ENCODE results near the gene GPRC5B. TPM values are rescaled to one million over a fixed set of nuclear protein-coding genes. Genes with fewer than 3 reads are reported as not detected.

Gene GPRC5B
- total RNA-seq, result 10 to 100 TPM; 11.7 to 21.2 TPM
- 1 to 10 TPM; 6.8 to 7.3 TPM for polyA plus RNA-seq
- long read RNA-seq, donor 1, full-length matches to known transcripts, result 22 of 22 reads
- long read RNA-seq, donor 1, partial matches to known transcripts, result 0 of 22 reads
- long read RNA-seq, donor 1, other reads (novel, unspliced or antisense), result 0 of 22 reads
- long read RNA-seq, donor 2, full-length matches to known transcripts, result 7 of 7 reads
- long read RNA-seq, donor 2, partial matches to known transcripts, result 0 of 7 reads
- long read RNA-seq, donor 2, other reads (novel, unspliced or antisense), result 0 of 7 reads
- long read RNA-seq, donor 3, full-length matches to known transcripts, result 9 of 9 reads
- long read RNA-seq, donor 3, partial matches to known transcripts, result 0 of 9 reads
- long read RNA-seq, donor 3, other reads (novel, unspliced or antisense), result 0 of 9 reads
- long read RNA-seq, donor 4, full-length matches to known transcripts, result 5 of 5 reads
- long read RNA-seq, donor 4, partial matches to known transcripts, result 0 of 5 reads
- long read RNA-seq, donor 4, other reads (novel, unspliced or antisense), result 0 of 5 reads
- long read RNA-seq, donor 5, full-length matches to known transcripts, result 17 of 22 reads
- long read RNA-seq, donor 5, partial matches to known transcripts, result 5 of 22 reads
- long read RNA-seq, donor 5, other reads (novel, unspliced or antisense), result 0 of 22 reads

GRCh38 chr16:19884611-19885450, at the start of gene GPRC5B:
TSS of gene GPRC5B (minus strand) at chr16:19884848. CDS start at chr16:19872845, 12,003 bp downstream.
- peak; percentile 57 to 81 (median 67) for DNase-seq
- Histone ChIP-seq H3K27me3 (ENCODE audit: control insufficient read depth in 3 of 3, insufficient read depth in 3 of 3, low read length in 2 of 3) (peaks cover 0 to 5% (median 0%) of the 10 kb centered on the region in 3 donors), H3K36me3 (ENCODE audit: control insufficient read depth in 4 of 4, insufficient read depth in 4 of 4, low read length in 4 of 4) (no peaks in the 10 kb centered on the region), H3K9me3 (ENCODE audit: control insufficient read depth in 4 of 4, insufficient read depth in 3 of 4, low read length in 3 of 4) (no peaks in the 10 kb centered on the region), H3K9ac (ENCODE audit: insufficient read depth in 1 of 2, low read length in 2 of 2) (peak within 1 kb of the TSS in 1 of 2 donors; percentile 38), H3K4me1 (ENCODE audit: control insufficient read depth in 5 of 5, insufficient read depth in 5 of 5, low read length in 5 of 5) (peaks cover 0 to 27% (median 5%) of the 10 kb centered on the region in 5 donors), H3K4me3 (peak within 1 kb of the TSS; percentile 70), H3K27ac (ENCODE audit: low read depth in 1 of 2, low read length in 1 of 2) (peak within 1 kb of the TSS in 1 of 2 donors; percentile 90)
- WGBS, 2 donors, result 1 to 2% methylated on average over 66 to 85 of the region's 85 CpGs
- ATAC-seq (ENCODE audit: insufficient read depth, low FRiP score), result peak; percentile 38
- TF ChIP-seq CTCF (IDR thresholded peaks at IDR 0.05; ENCODE audit: control extremely low read depth, extremely low read depth), result no peak

- Histone ChIP-seq H3K27me3 (ENCODE audit: control insufficient read depth in 3 of 3, insufficient read depth in 3 of 3, low read length in 2 of 3) (no peaks in the 10 kb centered on the region), H3K9ac (ENCODE audit: insufficient read depth in 1 of 2, low read length in 2 of 2) (no peak overlapping the region), H3K4me3 (no peak overlapping the region), H3K36me3 (ENCODE audit: control insufficient read depth in 4 of 4, insufficient read depth in 4 of 4, low read length in 4 of 4) (no peaks in the 10 kb centered on the region), H3K27ac (ENCODE audit: low read depth in 1 of 2, low read length in 1 of 2) (no peak overlapping the region), H3K9me3 (ENCODE audit: control insufficient read depth in 4 of 4, insufficient read depth in 3 of 4, low read length in 3 of 4) (peaks cover 0 to 3% (median 0%) of the 10 kb centered on the region in 4 donors), H3K4me1 (ENCODE audit: control insufficient read depth in 5 of 5, insufficient read depth in 5 of 5, low read length in 5 of 5) (no peaks in the 10 kb centered on the region)
- DNase-seq, result no peak
- no peak for TF ChIP-seq CTCF (IDR thresholded peaks at IDR 0.05; ENCODE audit: control extremely low read depth, extremely low read depth)
- ATAC-seq (ENCODE audit: insufficient read depth, low FRiP score), result no peak
- 73 to 84% methylated on average over 6 of the region's 6 CpGs for WGBS, 2 donors
These were observed 49.1 kb upstream of the GPRC5B start for GRCh38 chr16:19933740-19934139.

- Histone ChIP-seq H3K36me3 (ENCODE audit: control insufficient read depth in 4 of 4, insufficient read depth in 4 of 4, low read length in 4 of 4) (no peaks in the 10 kb centered on the region), H3K9ac (ENCODE audit: insufficient read depth in 1 of 2, low read length in 2 of 2) (no peak overlapping the region), H3K4me3 (no peak overlapping the region), H3K9me3 (ENCODE audit: control insufficient read depth in 4 of 4, insufficient read depth in 3 of 4, low read length in 3 of 4) (peaks cover 0 to 3% (median 0%) of the 10 kb centered on the region in 4 donors), H3K27ac (ENCODE audit: low read depth in 1 of 2, low read length in 1 of 2) (no peak overlapping the region), H3K27me3 (ENCODE audit: control insufficient read depth in 3 of 3, insufficient read depth in 3 of 3, low read length in 2 of 3) (no peaks in the 10 kb centered on the region), H3K4me1 (ENCODE audit: control insufficient read depth in 5 of 5, insufficient read depth in 5 of 5, low read length in 5 of 5) (no peaks in the 10 kb centered on the region)
- DNase-seq (no peak), ATAC-seq (ENCODE audit: insufficient read depth, low FRiP score) (no peak)
- 76 to 81% methylated on average over 12 of the region's 12 CpGs for WGBS, 2 donors
- no peak for TF ChIP-seq CTCF (IDR thresholded peaks at IDR 0.05; ENCODE audit: control extremely low read depth, extremely low read depth)
These were observed 44.4 kb upstream of the GPRC5B start for GRCh38 chr16:19929062-19929511.

Data from lung (tissue), 16 donors.